ENCODE measurements around the gene CAPN15. TPM values are rescaled to one million over a fixed set of nuclear protein-coding genes. Genes with fewer than 3 reads are reported as not detected.
A peak's percentile ranks its signal among the peaks of the same experiment; 100 is the strongest.

Gene CAPN15
- total RNA-seq, 4 donors from 2014 or later: 21.8 to 42.7 (median 29.2) TPM

- H3K36me3 ChIP-seq: peaks cover 0 to 43% of the 10 kb centered on the region in 2 donors
- H3K4me3 ChIP-seq: no peak overlapping the region
- ATAC-seq: no peak
- no peaks in the 10 kb centered on the region for H3K9me3 ChIP-seq
- no peak overlapping the region for H3K27ac ChIP-seq
- 71% methylated on average over 10 of the region's 23 CpGs; no CpG with 5 or more reads in 1 of the 2 donors for WGBS, 2 donors (ENCODE audit: low coverage in 1 of 2)
- H3K4me1 ChIP-seq: peaks cover 3 to 32% (median 14%) of the 10 kb centered on the region in 3 donors
- no peak for TF ChIP-seq POLR2AphosphoS5 (IDR thresholded peaks at IDR 0.05)
- TF ChIP-seq CTCF (IDR thresholded peaks at IDR 0.05): no peak
- no peak for TF ChIP-seq EP300 (IDR thresholded peaks at IDR 0.05)
- no peak for TF ChIP-seq POLR2A (IDR thresholded peaks at IDR 0.05)
- no peaks in the 10 kb centered on the region for H3K27me3 ChIP-seq
Measured at GRCh38 chr16:522320-523096, 5.0 kb upstream of the CAPN15 start.

- H3K27me3 ChIP-seq: no peaks in the 10 kb centered on the region
- WGBS, 2 donors (ENCODE audit: low coverage in 1 of 2): 82 to 100% methylated on average over 1 to 15 of the region's 22 CpGs
- no peak for TF ChIP-seq CTCF (IDR thresholded peaks at IDR 0.05)
- TF ChIP-seq POLR2A (IDR thresholded peaks at IDR 0.05): no peak
- TF ChIP-seq POLR2AphosphoS5 (IDR thresholded peaks at IDR 0.05): no peak
- no peak for TF ChIP-seq EP300 (IDR thresholded peaks at IDR 0.05)
Measured at GRCh38 chr16:523097-523741, 4.3 kb upstream of the CAPN15 start.

GRCh38 chr16:524274-525040 lies 3.1 kb upstream of the CAPN15 start:
- Histone ChIP-seq H3K27me3 (no peaks in the 10 kb centered on the region), H3K4me3 (no peak overlapping the region), H3K9me3 (no peaks in the 10 kb centered on the region), H3K36me3 (peaks cover 0 to 25% of the 10 kb centered on the region in 2 donors), H3K4me1 (peaks cover 3 to 46% (median 26%) of the 10 kb centered on the region in 3 donors), H3K27ac (peak overlapping the region in 1 of 4 donors; percentile 97)
- ATAC-seq: no peak
- 90% methylated on average over 2 of the region's 24 CpGs; no CpG with 5 or more reads in 1 of the 2 donors for WGBS, 2 donors (ENCODE audit: low coverage in 1 of 2)
- TF ChIP-seq POLR2AphosphoS5 (IDR thresholded peaks at IDR 0.05) (no peak), POLR2A (IDR thresholded peaks at IDR 0.05) (no peak), EP300 (IDR thresholded peaks at IDR 0.05) (no peak), CTCF (IDR thresholded peaks at IDR 0.05) (no peak)

More at GRCh38 chr16:523097-523741, 4.3 kb upstream of the CAPN15 start:
- H3K27ac ChIP-seq: no peak overlapping the region
- no peaks in the 10 kb centered on the region for H3K9me3 ChIP-seq
- H3K36me3 ChIP-seq: peaks cover 0 to 37% of the 10 kb centered on the region in 2 donors
- peaks cover 3 to 34% (median 14%) of the 10 kb centered on the region in 3 donors for H3K4me1 ChIP-seq
- ATAC-seq: no peak
- H3K4me3 ChIP-seq: no peak overlapping the region

GRCh38 chr16:525123-525519 lies 2.4 kb upstream of the CAPN15 start:
- Histone ChIP-seq H3K9me3 (no peaks in the 10 kb centered on the region), H3K27me3 (no peaks in the 10 kb centered on the region), H3K4me3 (no peak overlapping the region), H3K27ac (peak overlapping the region in 3 of 4 donors; percentile 3 to 99 (median 97)), H3K4me1 (peaks cover 3 to 53% (median 32%) of the 10 kb centered on the region in 3 donors), H3K36me3 (peaks cover 0 to 22% of the 10 kb centered on the region in 2 donors)
- 92% methylated on average over 2 of the region's 8 CpGs; no CpG with 5 or more reads in 1 of the 2 donors for WGBS, 2 donors (ENCODE audit: low coverage in 1 of 2)
- ATAC-seq: no peak
- TF ChIP-seq POLR2AphosphoS5 (IDR thresholded peaks at IDR 0.05): no peak
- no peak for TF ChIP-seq POLR2A (IDR thresholded peaks at IDR 0.05)
- TF ChIP-seq CTCF (IDR thresholded peaks at IDR 0.05): no peak
- no peak for TF ChIP-seq EP300 (IDR thresholded peaks at IDR 0.05)

Data from gastroesophageal sphincter (tissue), 4 donors.